WERI-Rb-1 (cell line): Measurements from ENCODE around the gene PEX7.

Experiments
- DNase-seq: peaks from one replicate; pipeline ENCODE4 v3.0.0-alpha.2; 2020
- H3K27ac ChIP-seq: fragments of 250-450 bp; sonication (Bioruptor Pico); 2 replicates; pipeline ENCODE4 v1.5.1; 2020; ENCODE audit warnings: mild to moderate bottlenecking, moderate library complexity
- H3K27me3 ChIP-seq: fragments of 250-450 bp; sonication (Bioruptor Pico); 2 replicates; pipeline ENCODE4 v1.5.1; 2021; ENCODE audit warnings: mild to moderate bottlenecking, low read depth, moderate library complexity; ENCODE audit not compliant: insufficient read depth, severe bottlenecking
- H3K36me3 ChIP-seq: fragments of 250-450 bp; sonication (Bioruptor Pico); 2 replicates; pipeline ENCODE4 v1.5.1; 2020; ENCODE audit warnings: mild to moderate bottlenecking, moderate library complexity
- H3K4me3 ChIP-seq: 2 replicates; pipeline ENCODE4 v1.5.1; 2011; ENCODE audit warnings: low read depth, mild to moderate bottlenecking, control low read depth, low read length
- H3K9me3 ChIP-seq: fragments of 250-450 bp; sonication (Bioruptor Pico); 2 replicates; pipeline ENCODE4 v1.5.1; 2021; ENCODE audit warnings: mild to moderate bottlenecking, moderate library complexity; ENCODE audit not compliant: severe bottlenecking
- TF ChIP-seq, protein P1 (sequence below): IDR thresholded peaks from 2 replicates; pipeline ENCODE4 v1.5.1; 2011; ENCODE audit warnings: low read depth, mild to moderate bottlenecking, control low read depth, inconsistent platforms, low read length

The PEX7 gene

DNA sequence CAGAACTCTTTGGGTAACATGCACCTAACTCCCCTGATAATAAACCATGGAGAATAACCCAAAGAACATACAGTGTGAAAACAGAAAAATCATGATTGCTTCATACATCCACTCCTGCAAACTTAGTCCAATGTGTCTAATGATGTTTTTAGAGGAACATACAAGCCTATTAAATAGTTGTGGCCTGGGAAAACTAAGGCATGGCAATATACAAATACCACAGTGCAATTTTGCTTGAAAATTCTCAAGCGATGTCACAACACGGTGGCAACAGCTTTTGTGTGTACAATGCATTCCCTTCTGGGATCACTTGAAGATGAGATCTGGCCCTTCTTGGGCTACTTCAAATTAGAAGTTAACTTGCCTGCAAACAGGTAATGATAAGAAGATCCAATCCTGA, 46.8 kb upstream of the PEX7 start:
- no peak for DNase-seq
- Histone ChIP-seq H3K27ac (no peak overlapping the region), H3K27me3 (no peaks in the 10 kb centered on the region), H3K36me3 (no peaks in the 10 kb centered on the region), H3K4me3 (no peak overlapping the region), H3K9me3 (no peaks in the 10 kb centered on the region)
- TF ChIP-seq, protein P1, sequence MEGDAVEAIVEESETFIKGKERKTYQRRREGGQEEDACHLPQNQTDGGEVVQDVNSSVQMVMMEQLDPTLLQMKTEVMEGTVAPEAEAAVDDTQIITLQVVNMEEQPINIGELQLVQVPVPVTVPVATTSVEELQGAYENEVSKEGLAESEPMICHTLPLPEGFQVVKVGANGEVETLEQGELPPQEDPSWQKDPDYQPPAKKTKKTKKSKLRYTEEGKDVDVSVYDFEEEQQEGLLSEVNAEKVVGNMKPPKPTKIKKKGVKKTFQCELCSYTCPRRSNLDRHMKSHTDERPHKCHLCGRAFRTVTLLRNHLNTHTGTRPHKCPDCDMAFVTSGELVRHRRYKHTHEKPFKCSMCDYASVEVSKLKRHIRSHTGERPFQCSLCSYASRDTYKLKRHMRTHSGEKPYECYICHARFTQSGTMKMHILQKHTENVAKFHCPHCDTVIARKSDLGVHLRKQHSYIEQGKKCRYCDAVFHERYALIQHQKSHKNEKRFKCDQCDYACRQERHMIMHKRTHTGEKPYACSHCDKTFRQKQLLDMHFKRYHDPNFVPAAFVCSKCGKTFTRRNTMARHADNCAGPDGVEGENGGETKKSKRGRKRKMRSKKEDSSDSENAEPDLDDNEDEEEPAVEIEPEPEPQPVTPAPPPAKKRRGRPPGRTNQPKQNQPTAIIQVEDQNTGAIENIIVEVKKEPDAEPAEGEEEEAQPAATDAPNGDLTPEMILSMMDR = no peak

DNA sequence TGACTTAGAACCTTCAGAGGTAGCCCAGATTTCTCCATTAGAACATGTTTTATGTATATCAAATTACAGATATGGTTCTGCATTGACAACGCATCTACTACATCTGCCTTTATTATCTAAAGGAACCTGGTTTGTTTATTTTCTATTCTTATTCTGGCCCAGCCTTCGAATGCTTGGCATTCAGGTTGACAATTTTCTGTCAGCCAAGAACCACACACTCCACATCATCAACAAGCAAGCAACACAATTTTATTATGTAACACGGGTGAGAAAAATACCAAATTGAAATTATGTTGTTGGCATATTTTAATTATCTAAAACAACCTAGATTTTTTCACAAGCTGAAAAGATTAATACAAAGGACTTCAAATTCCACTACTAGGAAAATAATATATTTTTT, 44.7 kb upstream of the PEX7 start:
- TF ChIP-seq, protein P1 = no peak
- H3K36me3 ChIP-seq = no peaks in the 10 kb centered on the region
- no peak overlapping the region for H3K4me3 ChIP-seq
- H3K27ac ChIP-seq = no peak overlapping the region
- H3K9me3 ChIP-seq = no peaks in the 10 kb centered on the region
- no peaks in the 10 kb centered on the region for H3K27me3 ChIP-seq
- no peak for DNase-seq

DNA sequence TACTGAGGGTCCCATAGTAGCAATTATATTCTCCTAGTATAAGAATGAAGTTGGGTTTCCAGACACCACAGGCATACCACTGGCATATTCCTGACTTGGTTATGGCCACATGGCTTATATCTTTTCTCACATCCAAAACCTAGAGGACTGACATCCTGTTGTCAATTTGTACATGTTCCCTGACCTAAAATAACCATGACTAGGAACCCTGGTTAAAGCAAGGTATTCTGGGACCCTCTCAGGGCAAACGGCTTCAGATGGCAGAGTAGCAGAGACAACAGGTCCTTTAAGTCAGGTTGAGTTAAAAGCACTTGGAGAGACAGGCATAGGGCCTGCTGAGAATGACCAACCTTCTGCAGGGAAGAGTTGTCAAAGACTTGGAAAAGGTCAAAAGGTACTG, 42.7 kb upstream of the PEX7 start:
- Histone ChIP-seq H3K36me3 (no peaks in the 10 kb centered on the region), H3K4me3 (no peak overlapping the region), H3K27ac (no peak overlapping the region), H3K9me3 (no peaks in the 10 kb centered on the region), H3K27me3 (no peaks in the 10 kb centered on the region)
- DNase-seq = no peak
- TF ChIP-seq, protein P1 = no peak

DNA sequence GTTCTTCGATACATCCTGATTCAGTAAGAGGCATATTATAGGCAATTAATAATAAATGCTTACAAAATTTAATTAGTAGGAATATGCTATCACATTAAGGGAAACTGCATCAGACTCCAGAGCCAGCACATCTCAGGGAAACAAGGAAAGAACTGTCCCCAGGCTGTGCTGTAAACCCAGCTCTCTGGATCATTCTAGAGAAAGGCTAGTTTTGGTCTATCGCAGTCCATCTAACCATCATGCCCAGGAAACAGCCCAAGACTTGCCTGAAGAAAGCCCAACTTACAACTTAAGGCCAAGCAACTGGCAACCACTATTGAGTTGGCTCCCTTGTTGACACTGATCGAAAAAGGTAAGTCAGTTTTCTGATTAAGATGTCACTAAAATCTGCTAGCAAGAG, 41.4 kb upstream of the PEX7 start:
- DNase-seq = no peak
- no peaks in the 10 kb centered on the region for H3K27me3 ChIP-seq
- TF ChIP-seq, protein P1 = no peak
- no peak overlapping the region for H3K4me3 ChIP-seq
- H3K27ac ChIP-seq = no peak overlapping the region
- no peaks in the 10 kb centered on the region for H3K9me3 ChIP-seq
- no peaks in the 10 kb centered on the region for H3K36me3 ChIP-seq

DNA sequence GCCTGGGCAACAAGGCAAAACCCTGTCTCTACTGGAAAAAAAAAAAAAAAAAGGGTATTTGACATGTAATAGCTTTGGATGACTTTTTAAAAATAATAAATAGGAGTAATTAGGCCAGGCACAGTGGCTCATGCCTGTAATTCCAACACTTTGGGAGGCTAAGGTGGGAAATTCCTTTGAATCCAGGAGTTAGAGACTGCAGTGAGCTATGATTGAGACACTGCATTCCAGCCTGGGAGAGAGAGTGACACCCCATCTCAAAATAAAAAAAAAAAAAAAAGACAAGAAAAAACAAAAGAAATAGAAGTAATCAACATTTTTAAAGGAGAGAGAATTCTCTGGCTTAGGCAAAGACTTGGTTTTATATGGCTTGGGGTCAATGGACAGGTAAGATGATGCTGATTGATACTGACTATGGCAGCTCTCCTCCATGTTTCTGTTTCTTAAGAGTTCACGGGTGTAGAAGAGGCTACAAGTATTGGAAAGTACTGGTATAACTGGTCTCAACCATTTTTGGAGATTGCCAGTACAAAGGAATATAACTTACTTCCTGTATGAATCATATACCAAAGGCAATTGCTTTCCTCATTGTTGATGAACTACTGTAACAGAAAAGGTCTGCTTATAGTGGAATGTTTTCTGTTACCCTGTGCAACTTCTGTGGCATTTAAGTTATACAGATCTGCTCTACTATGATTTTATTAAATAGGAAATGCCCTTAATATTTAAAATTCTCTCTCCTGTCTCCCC, 40.2 kb upstream of the PEX7 start:
- Histone ChIP-seq H3K27ac (no peak overlapping the region), H3K4me3 (no peak overlapping the region), H3K36me3 (no peaks in the 10 kb centered on the region), H3K9me3 (no peaks in the 10 kb centered on the region), H3K27me3 (no peaks in the 10 kb centered on the region)
- DNase-seq = no peak
- TF ChIP-seq, protein P1 = no peak

DNA sequence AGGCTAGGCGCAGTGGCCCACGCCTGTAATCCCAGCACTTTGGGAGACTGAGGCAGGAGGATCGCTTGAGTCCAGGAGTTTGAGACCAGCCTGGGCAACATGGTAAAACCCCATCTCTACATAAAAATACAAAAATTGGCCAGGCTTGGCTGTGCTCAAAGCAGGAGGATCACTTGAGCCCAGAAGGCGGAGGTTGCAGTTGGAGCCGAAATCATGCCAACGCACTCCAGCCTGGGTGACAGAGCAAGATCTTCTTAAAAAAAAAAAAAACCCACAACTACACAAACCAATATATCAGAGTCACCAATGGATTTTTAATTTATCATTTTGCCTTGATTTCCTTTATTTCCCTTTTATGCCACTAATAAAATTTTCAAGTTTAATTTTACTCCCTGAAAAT, 39.4 kb upstream of the PEX7 start:
- Histone ChIP-seq H3K27ac (no peak overlapping the region), H3K27me3 (no peaks in the 10 kb centered on the region), H3K4me3 (no peak overlapping the region), H3K9me3 (no peaks in the 10 kb centered on the region), H3K36me3 (no peaks in the 10 kb centered on the region)
- TF ChIP-seq, protein P1 = no peak
- DNase-seq = no peak
